PC-3 (cell line): ENCODE results near the gene KANK4.

ENCODE experiments used
- EZH2 ChIP-seq: fragments of 300-600 bp; sonication (generic); IDR thresholded peaks from one replicate; pipeline ENCODE4 v1.6.1; 2017; ENCODE audit warnings: antibody characterized with exemption, mild to moderate bottlenecking, low read length; ENCODE audit not compliant: unreplicated experiment
- EZH2phosphoT487 ChIP-seq: fragments of 300-600 bp; sonication (generic); IDR thresholded peaks from 2 replicates; pipeline ENCODE4 v1.6.1; 2018; ENCODE audit warnings: mild to moderate bottlenecking, antibody characterized with exemption, low read length, borderline replicate concordance
- TF ChIP-seq, protein P1 (sequence below): fragments of 300-600 bp; sonication (generic); conservative IDR thresholded peaks from 2 replicates; pipeline ENCODE4 v1.5.1; 2017; ENCODE audit warnings: antibody characterized with exemption, low read depth, mild to moderate bottlenecking, low read length

GRCh38 chr1:62229932-62230331 is 89.3 kb downstream of the KANK4 start:
- TF ChIP-seq, protein P1, sequence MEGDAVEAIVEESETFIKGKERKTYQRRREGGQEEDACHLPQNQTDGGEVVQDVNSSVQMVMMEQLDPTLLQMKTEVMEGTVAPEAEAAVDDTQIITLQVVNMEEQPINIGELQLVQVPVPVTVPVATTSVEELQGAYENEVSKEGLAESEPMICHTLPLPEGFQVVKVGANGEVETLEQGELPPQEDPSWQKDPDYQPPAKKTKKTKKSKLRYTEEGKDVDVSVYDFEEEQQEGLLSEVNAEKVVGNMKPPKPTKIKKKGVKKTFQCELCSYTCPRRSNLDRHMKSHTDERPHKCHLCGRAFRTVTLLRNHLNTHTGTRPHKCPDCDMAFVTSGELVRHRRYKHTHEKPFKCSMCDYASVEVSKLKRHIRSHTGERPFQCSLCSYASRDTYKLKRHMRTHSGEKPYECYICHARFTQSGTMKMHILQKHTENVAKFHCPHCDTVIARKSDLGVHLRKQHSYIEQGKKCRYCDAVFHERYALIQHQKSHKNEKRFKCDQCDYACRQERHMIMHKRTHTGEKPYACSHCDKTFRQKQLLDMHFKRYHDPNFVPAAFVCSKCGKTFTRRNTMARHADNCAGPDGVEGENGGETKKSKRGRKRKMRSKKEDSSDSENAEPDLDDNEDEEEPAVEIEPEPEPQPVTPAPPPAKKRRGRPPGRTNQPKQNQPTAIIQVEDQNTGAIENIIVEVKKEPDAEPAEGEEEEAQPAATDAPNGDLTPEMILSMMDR, result no peak
- TF ChIP-seq EZH2, result no peak
- TF ChIP-seq EZH2phosphoT487, result no peak
